Measurements from ENCODE around the gene TRAF3IP1. TPM values are rescaled to one million over a fixed set of nuclear protein-coding genes. Genes with fewer than 3 reads are reported as not detected.

TRAF3IP1 gene
- total RNA-seq, 4 donors from 2014 or later: 11.0 to 27.2 (median 13.4) TPM

- H3K4me3 ChIP-seq: no peak overlapping the region
- TF ChIP-seq POLR2A (IDR thresholded peaks at IDR 0.05): no peak
- no peak for TF ChIP-seq CTCF (IDR thresholded peaks at IDR 0.05)
- no peaks in the 10 kb centered on the region for H3K36me3 ChIP-seq
- no peak overlapping the region for H3K27ac ChIP-seq
- DNase-seq: no peak
- H3K27me3 ChIP-seq: no peaks in the 10 kb centered on the region
- H3K9me3 ChIP-seq: no peaks in the 10 kb centered on the region
- peaks cover 0 to 26% (median 0%) of the 10 kb centered on the region in 4 donors for H3K4me1 ChIP-seq
Measured at GRCh38 chr2:238302087-238302486, 18.2 kb upstream of the TRAF3IP1 start.

DNA sequence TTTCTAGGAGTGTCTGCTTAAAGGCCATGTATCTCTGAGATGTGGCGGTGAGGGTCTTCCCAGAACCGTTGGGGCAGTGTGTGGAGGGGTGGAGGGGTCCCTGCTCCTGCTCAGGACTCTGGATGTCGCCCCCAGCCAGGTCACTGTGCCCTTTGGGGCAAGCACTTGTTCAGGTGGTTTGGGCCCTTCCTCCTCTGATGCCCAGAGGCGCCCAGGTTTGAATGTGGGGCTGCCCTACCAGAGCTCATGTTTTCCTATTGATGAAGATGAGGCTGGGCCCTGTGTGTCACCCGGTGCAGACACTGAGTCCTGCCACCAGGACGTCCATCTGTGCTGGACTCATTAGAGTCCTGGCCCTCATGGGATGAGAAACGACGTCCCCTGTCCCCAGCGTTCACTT lies 17.6 kb upstream of the TRAF3IP1 start:
- Histone ChIP-seq H3K4me3 (no peak overlapping the region), H3K4me1 (peaks cover 0 to 26% (median 0%) of the 10 kb centered on the region in 4 donors), H3K27ac (no peak overlapping the region), H3K36me3 (no peaks in the 10 kb centered on the region), H3K9me3 (no peaks in the 10 kb centered on the region), H3K27me3 (no peaks in the 10 kb centered on the region)
- TF ChIP-seq CTCF (IDR thresholded peaks at IDR 0.05) (no peak), POLR2A (IDR thresholded peaks at IDR 0.05) (no peak)
- DNase-seq: peak in 1 of 3 donors; percentile 35

GRCh38 chr2:238304116-238304515 lies 16.2 kb upstream of the TRAF3IP1 start:
- TF ChIP-seq POLR2A (IDR thresholded peaks at IDR 0.05) (no peak), CTCF (IDR thresholded peaks at IDR 0.05) (no peak)
- peak in 1 of 3 donors; percentile 21 for DNase-seq
- H3K27me3 ChIP-seq: no peaks in the 10 kb centered on the region
- no peaks in the 10 kb centered on the region for H3K9me3 ChIP-seq
- H3K4me3 ChIP-seq: no peak overlapping the region
- no peak overlapping the region for H3K27ac ChIP-seq
- H3K4me1 ChIP-seq: peaks cover 0 to 26% (median 0%) of the 10 kb centered on the region in 4 donors
- no peaks in the 10 kb centered on the region for H3K36me3 ChIP-seq

DNA sequence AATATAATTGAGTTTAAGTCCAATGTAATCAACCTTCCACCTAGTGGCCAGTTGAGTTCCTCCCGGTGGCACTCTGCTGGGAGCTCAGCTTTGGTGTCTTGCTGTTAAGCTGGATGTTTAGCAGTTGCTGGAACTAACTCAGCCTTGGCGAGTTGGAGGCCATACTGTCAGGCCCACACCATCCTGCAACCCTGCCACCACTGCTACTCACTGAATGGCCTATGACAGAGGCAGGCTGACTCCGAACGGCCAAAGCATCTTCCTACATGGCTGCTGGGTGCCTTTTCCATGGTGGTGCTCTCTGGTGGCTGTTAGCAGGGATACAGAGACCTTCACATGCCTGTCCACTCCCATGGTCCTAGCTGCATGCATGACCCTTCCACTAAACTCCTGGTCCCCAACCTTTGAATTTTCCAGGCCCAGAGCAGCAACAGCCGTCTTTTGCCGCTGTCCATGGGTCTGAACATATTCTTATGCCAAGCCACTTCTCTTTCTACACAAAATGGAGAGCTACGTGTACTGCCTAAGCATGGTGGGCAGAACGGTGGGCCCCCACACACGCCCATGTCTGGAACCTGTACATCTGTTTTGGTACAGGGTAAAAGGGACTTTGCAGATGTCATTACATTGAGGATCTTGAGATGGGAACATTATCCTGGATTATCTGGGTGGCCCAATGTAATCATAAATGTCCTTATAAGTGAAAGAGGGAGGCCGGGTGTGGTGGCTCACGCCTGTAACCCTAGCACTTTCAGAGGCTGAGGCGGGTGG lies 15.0 kb upstream of the TRAF3IP1 start:
- H3K27me3 ChIP-seq: no peaks in the 10 kb centered on the region
- no peak overlapping the region for H3K27ac ChIP-seq
- H3K36me3 ChIP-seq: no peaks in the 10 kb centered on the region
- peaks cover 0 to 17% (median 0%) of the 10 kb centered on the region in 4 donors for H3K4me1 ChIP-seq
- peak in 1 of 3 donors; percentile 3 for DNase-seq
- TF ChIP-seq POLR2A (IDR thresholded peaks at IDR 0.05): no peak
- TF ChIP-seq CTCF (IDR thresholded peaks at IDR 0.05): peak in 3 of 6 experiments; percentile 34 to 49 (median 45)
- H3K4me3 ChIP-seq: no peak overlapping the region
- H3K9me3 ChIP-seq: no peaks in the 10 kb centered on the region

DNA sequence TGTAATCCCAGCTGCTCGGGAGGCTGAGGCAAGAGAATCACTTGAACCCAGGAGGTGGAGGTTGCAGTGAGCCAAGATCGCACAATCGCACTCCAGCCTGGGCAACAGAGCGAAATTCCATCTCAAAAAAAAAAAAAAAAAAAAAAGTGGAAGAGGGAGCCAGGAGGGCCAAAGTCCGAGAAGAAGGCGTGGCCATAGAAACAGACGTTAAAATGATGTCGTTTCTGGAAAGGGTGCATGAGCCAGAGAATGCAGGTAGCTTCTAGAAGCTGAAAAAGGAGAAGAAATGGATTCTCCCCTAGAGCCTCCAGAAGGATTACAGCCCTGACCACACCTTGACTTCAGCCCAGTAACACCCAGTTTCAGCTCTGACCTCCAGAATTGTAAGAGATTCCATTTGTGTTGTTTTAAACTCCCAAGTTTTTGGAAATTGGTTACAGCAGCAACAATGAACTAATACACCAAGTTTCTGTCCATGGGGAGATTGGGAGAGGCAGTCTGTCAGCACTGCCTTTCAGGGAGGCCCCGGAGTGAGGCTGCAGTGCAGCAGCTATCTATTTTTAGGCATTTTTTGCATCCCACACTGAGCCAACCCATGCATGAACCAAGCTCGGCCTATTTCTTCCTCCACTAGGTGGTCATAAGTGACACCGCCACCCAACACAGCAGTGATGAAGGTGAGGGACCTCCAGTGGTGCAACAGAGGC lies 14.2 kb upstream of the TRAF3IP1 start:
- Histone ChIP-seq H3K27me3 (no peaks in the 10 kb centered on the region), H3K36me3 (no peaks in the 10 kb centered on the region), H3K4me3 (no peak overlapping the region), H3K9me3 (no peaks in the 10 kb centered on the region), H3K27ac (peak overlapping the region in 1 of 4 donors; percentile 52), H3K4me1 (peaks cover 0 to 8% (median 0%) of the 10 kb centered on the region in 4 donors)
- DNase-seq: peak in 1 of 3 donors; percentile 51
- TF ChIP-seq POLR2A (IDR thresholded peaks at IDR 0.05): no peak
- no peak for TF ChIP-seq CTCF (IDR thresholded peaks at IDR 0.05)
